Neural cell (in vitro differentiated cells): ENCODE data around the gene IGSF21. TPM values are rescaled to one million over a fixed set of nuclear protein-coding genes. Genes with fewer than 3 reads are reported as not detected.

Experiments
- H2AFZ ChIP-seq: fragments of 200-600, 300-800 bp; sonication (generic), shearing (Covaris generic); 2 replicates; pipeline ENCODE4 v1.6.0; 2014; ENCODE audit warnings: low read depth, mild to moderate bottlenecking, antibody characterized with exemption, low read length, moderate library complexity
- H3F3A ChIP-seq: fragments of 200-600 bp; shearing (Covaris generic); 2 replicates; pipeline ENCODE4 v1.6.1; 2016; ENCODE audit warnings: mild to moderate bottlenecking, moderate library complexity, mixed read lengths, antibody characterized with exemption, low read length; ENCODE audit not compliant: insufficient read depth, poor library complexity, severe bottlenecking
- H3K27ac ChIP-seq: fragments of 200-600, 300-800 bp; sonication (generic), shearing (Covaris generic); 2 replicates; pipeline ENCODE4 v1.5.1; 2014; ENCODE audit warnings: mild to moderate bottlenecking, low read length, moderate library complexity
- H3K27me3 ChIP-seq: fragments of 300-800, 200-600 bp; sonication (generic), shearing (Covaris generic); 2 replicates; pipeline ENCODE4 v1.6.0; 2014; ENCODE audit warnings: mild to moderate bottlenecking, low read depth, low read length, moderate library complexity; ENCODE audit not compliant: insufficient read depth
- H3K36me3 ChIP-seq: fragments of 300-800, 200-600 bp; sonication (generic), shearing (Covaris generic); 2 replicates; pipeline ENCODE4 v1.5.1; 2014; ENCODE audit warnings: mild to moderate bottlenecking, antibody characterized with exemption, low read length, moderate library complexity; ENCODE audit not compliant: insufficient read depth
- H3K4me2 ChIP-seq: fragments of 300-800, 200-600 bp; sonication (generic), shearing (Covaris generic); 2 replicates; pipeline ENCODE4 v1.6.0; 2014; ENCODE audit warnings: mild to moderate bottlenecking, low read length
- H3K4me3 ChIP-seq: fragments of 300-800, 200-600 bp; sonication (generic), shearing (Covaris generic); 2 replicates; pipeline ENCODE4 v1.5.1; 2014; ENCODE audit warnings: mild to moderate bottlenecking, low read length, moderate library complexity
- H3K79me2 ChIP-seq: fragments of 200-600 bp; shearing (Covaris generic); replicated peaks from 2 replicates; pipeline ENCODE4 v1.6.0; 2014; ENCODE audit warnings: mild to moderate bottlenecking, low read length, moderate library complexity; ENCODE audit not compliant: insufficient read depth
- H3K9ac ChIP-seq: fragments of 300-800, 200-600 bp; sonication (generic), shearing (Covaris generic); 2 replicates; pipeline ENCODE4 v1.6.1; 2016; ENCODE audit warnings: mild to moderate bottlenecking, low read length, mixed read lengths
- H3K9me2 ChIP-seq: fragments of 200-600 bp; shearing (Covaris generic); 2 replicates; pipeline ENCODE4 v1.6.1; 2016; ENCODE audit warnings: mild to moderate bottlenecking, low read length, mixed read lengths; ENCODE audit not compliant: insufficient read depth
- H3K9me3 ChIP-seq: fragments of 200-600, 300-800 bp; sonication (generic), shearing (Covaris generic); 2 replicates; pipeline ENCODE4 v1.6.1; 2016; ENCODE audit warnings: mild to moderate bottlenecking, mixed run types, low read length, moderate library complexity, mixed read lengths
- H4K20me1 ChIP-seq: fragments of 200-600 bp; shearing (Covaris generic); 2 replicates; pipeline ENCODE4 v1.6.1; 2016; ENCODE audit warnings: mild to moderate bottlenecking, mixed run types; ENCODE audit not compliant: insufficient read depth
- EP300 ChIP-seq: fragments of 450-650 bp; conservative IDR thresholded peaks from 2 replicates; pipeline ENCODE4 v1.6.1; 2014; ENCODE audit warnings: antibody characterized with exemption, mild to moderate bottlenecking, moderate library complexity; ENCODE audit not compliant: poor library complexity, severe bottlenecking
- EZH2 ChIP-seq: fragments of 200-600, 300-800 bp; shearing (Covaris generic), sonication (generic); IDR thresholded peaks from 2 replicates; pipeline ENCODE4 v1.6.1; 2014; ENCODE audit warnings: antibody characterized with exemption, low read length, borderline replicate concordance, mild to moderate bottlenecking; ENCODE audit not compliant: insufficient read depth, poor library complexity, severe bottlenecking
- MXI1 ChIP-seq: fragments of 450-650 bp; conservative IDR thresholded peaks from 2 replicates; pipeline ENCODE4 v1.6.1; 2014; ENCODE audit warnings: antibody characterized with exemption, mild to moderate bottlenecking; ENCODE audit not compliant: poor library complexity, severe bottlenecking
- RAD21 ChIP-seq: fragments of 450-650 bp; conservative IDR thresholded peaks from 2 replicates; pipeline ENCODE4 v1.6.1; 2014; ENCODE audit warnings: antibody characterized with exemption, mild to moderate bottlenecking, moderate library complexity
- REST ChIP-seq: IDR thresholded peaks from 2 replicates; pipeline ENCODE4 v1.6.1; 2012; ENCODE audit warnings: borderline replicate concordance
- SMC3 ChIP-seq: fragments of 450-650 bp; conservative IDR thresholded peaks from 2 replicates; pipeline ENCODE4 v1.6.1; 2014; ENCODE audit warnings: antibody characterized with exemption, mild to moderate bottlenecking, moderate library complexity; ENCODE audit not compliant: poor library complexity
- TAF1 ChIP-seq: IDR thresholded peaks from 2 replicates; pipeline ENCODE4 v1.6.1; 2012; ENCODE audit warnings: low read depth
- polyA plus RNA-seq: library from polyadenylated mRNA; depleted of rRNA; stranded (reverse); fragments of >200 nt; gene quantifications from 2 replicates; pipeline ENCODE4 v1.2.3, GENCODE V29; 2014
- TF ChIP-seq, protein P1 (sequence below): fragments of 450-650 bp; IDR thresholded peaks from 2 replicates; pipeline ENCODE4 v1.5.1; 2014; ENCODE audit warnings: antibody characterized with exemption, mild to moderate bottlenecking, moderate library complexity; ENCODE audit not compliant: poor library complexity, severe bottlenecking

IGSF21 gene
- polyA plus RNA-seq, 1 donor from 2014 or later: 2.4 TPM

GRCh38 chr1:18340158-18340764 lies 232.7 kb downstream of the IGSF21 start:
- H3K9me2 ChIP-seq: no peaks in the 10 kb centered on the region
- H3K36me3 ChIP-seq: no peaks in the 10 kb centered on the region
- H3K27me3 ChIP-seq: no peaks in the 10 kb centered on the region
- H2AFZ ChIP-seq: no peak overlapping the region
- no peak for TF ChIP-seq TAF1
- TF ChIP-seq EZH2: no peak
- no peak for TF ChIP-seq MXI1
- TF ChIP-seq, protein P1, sequence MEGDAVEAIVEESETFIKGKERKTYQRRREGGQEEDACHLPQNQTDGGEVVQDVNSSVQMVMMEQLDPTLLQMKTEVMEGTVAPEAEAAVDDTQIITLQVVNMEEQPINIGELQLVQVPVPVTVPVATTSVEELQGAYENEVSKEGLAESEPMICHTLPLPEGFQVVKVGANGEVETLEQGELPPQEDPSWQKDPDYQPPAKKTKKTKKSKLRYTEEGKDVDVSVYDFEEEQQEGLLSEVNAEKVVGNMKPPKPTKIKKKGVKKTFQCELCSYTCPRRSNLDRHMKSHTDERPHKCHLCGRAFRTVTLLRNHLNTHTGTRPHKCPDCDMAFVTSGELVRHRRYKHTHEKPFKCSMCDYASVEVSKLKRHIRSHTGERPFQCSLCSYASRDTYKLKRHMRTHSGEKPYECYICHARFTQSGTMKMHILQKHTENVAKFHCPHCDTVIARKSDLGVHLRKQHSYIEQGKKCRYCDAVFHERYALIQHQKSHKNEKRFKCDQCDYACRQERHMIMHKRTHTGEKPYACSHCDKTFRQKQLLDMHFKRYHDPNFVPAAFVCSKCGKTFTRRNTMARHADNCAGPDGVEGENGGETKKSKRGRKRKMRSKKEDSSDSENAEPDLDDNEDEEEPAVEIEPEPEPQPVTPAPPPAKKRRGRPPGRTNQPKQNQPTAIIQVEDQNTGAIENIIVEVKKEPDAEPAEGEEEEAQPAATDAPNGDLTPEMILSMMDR: no peak
- TF ChIP-seq EP300: no peak
- no peaks in the 10 kb centered on the region for H3K79me2 ChIP-seq
- no peak overlapping the region for H3K4me2 ChIP-seq
- no peaks in the 10 kb centered on the region for H3K9me3 ChIP-seq
- H4K20me1 ChIP-seq: no peaks in the 10 kb centered on the region
- no peaks in the 10 kb centered on the region for H3F3A ChIP-seq
- no peak overlapping the region for H3K27ac ChIP-seq
- no peak overlapping the region for H3K9ac ChIP-seq
- no peak overlapping the region for H3K4me3 ChIP-seq

GRCh38 chr1:18340787-18341186 lies 233.2 kb downstream of the IGSF21 start:
- TF ChIP-seq, protein P1: no peak
- TF ChIP-seq RAD21: no peak
- no peak for TF ChIP-seq EP300
- TF ChIP-seq SMC3: no peak
- no peak for TF ChIP-seq EZH2
- TF ChIP-seq REST: no peak
- H4K20me1 ChIP-seq: no peaks in the 10 kb centered on the region
- H3K9me2 ChIP-seq: no peaks in the 10 kb centered on the region
- no peaks in the 10 kb centered on the region for H3K36me3 ChIP-seq
- H3K79me2 ChIP-seq: no peaks in the 10 kb centered on the region
- H3K27ac ChIP-seq: no peak overlapping the region
- H3K4me3 ChIP-seq: no peak overlapping the region
- no peaks in the 10 kb centered on the region for H3K9me3 ChIP-seq
- no peak overlapping the region for H3K4me2 ChIP-seq
- H2AFZ ChIP-seq: no peak overlapping the region
- no peaks in the 10 kb centered on the region for H3K27me3 ChIP-seq
- no peak overlapping the region for H3K9ac ChIP-seq
- H3F3A ChIP-seq: no peaks in the 10 kb centered on the region
